Caco-2 (cell line): ENCODE data around the gene GJD3. TPM values are rescaled to one million over a fixed set of nuclear protein-coding genes. Genes with fewer than 3 reads are reported as not detected.

Source experiments
- BruUV-seq: library from RNA; stranded (reverse); fragments of 400-500 nt; replicated peaks from 2 replicates; lab custom pipeline; 2021; lab: Mats Ljungman, UMichigan
- CTCF ChIA-PET: fragments of 300-600 bp; sonication (Branson Sonifier 250); formaldehyde crosslinking; loops from one replicate; lab custom pipeline; 2022; ENCODE audit warnings: antibody characterized with exemption; lab: Charles Lee
- POLR2A ChIA-PET: fragments of 300-600 bp; sonication (Branson Sonifier 250); formaldehyde crosslinking; loops from one replicate; lab custom pipeline; 2022; ENCODE audit warnings: antibody characterized with exemption; lab: Charles Lee
- DNase-seq, 2 experiments: peaks; one replicate each; pipeline versions ENCODE4 v3.0.0 to v3.0.0-alpha.2; 2020 to 2022
- H3K27me3 ChIP-seq: replicated peaks from 2 replicates; pipeline ENCODE4 v1.6.0; 2011; ENCODE audit warnings: low read length; ENCODE audit not compliant: control insufficient read depth, insufficient read depth
- H3K36me3 ChIP-seq: 2 replicates; pipeline ENCODE4 v1.5.1; 2011; ENCODE audit warnings: low read length; ENCODE audit not compliant: control insufficient read depth, insufficient read depth
- H3K4me1 ChIP-seq: fragments of 250-450 bp; sonication (Bioruptor Pico); 2 replicates; pipeline ENCODE4 v1.5.1; 2020; ENCODE audit warnings: mild to moderate bottlenecking
- H3K4me3 ChIP-seq: 2 replicates; pipeline ENCODE4 v1.5.1; 2011; ENCODE audit warnings: low read depth, mild to moderate bottlenecking, control low read depth, low read length
- H3K9me3 ChIP-seq: fragments of 250-450 bp; sonication (Bioruptor Pico); 2 replicates; pipeline ENCODE4 v1.5.1; 2020; ENCODE audit warnings: mild to moderate bottlenecking, moderate library complexity
- H3K27ac Mint-ChIP-seq: one replicate; pipeline ENCODE4 v1.8.0; 2022; ENCODE audit warnings: mixed read lengths; ENCODE audit not compliant: unreplicated experiment
- H3K27me3 Mint-ChIP-seq: one replicate; pipeline ENCODE4 v1.8.0; 2022; ENCODE audit warnings: mixed read lengths; ENCODE audit not compliant: insufficient read depth, unreplicated experiment
- H3K36me3 Mint-ChIP-seq: one replicate; pipeline ENCODE4 v1.8.0; 2022; ENCODE audit warnings: mild to moderate bottlenecking, mixed read lengths; ENCODE audit not compliant: insufficient read depth, unreplicated experiment
- H3K4me1 Mint-ChIP-seq: one replicate; pipeline ENCODE4 v1.8.0; 2022; ENCODE audit warnings: low read depth, mixed read lengths; ENCODE audit not compliant: unreplicated experiment
- H3K4me3 Mint-ChIP-seq: one replicate; pipeline ENCODE4 v1.8.0; 2022; ENCODE audit warnings: mild to moderate bottlenecking, moderate library complexity, mixed read lengths; ENCODE audit not compliant: unreplicated experiment
- H3K9me3 Mint-ChIP-seq: one replicate; pipeline ENCODE4 v1.8.0; 2022; ENCODE audit warnings: mixed read lengths; ENCODE audit not compliant: unreplicated experiment
- intact Hi-C: fragments of 100-400 bp; cut with micrococcal nuclease; formaldehyde crosslinking; loops from one replicate; pipeline ENCODE4 v1.10.0; 2022; ENCODE audit not compliant: unreplicated experiment
- total RNA-seq: library from RNA; stranded (reverse); gene quantifications from 2 replicates; pipeline ENCODE4 v1.2.3, GENCODE V29; 2022
- TF ChIP-seq, protein P1 (sequence below), 2 experiments: fragments of 200-600 bp in 1 of 2; IDR thresholded peaks; 1 replicate in 1 of 2; 2 replicates in 1 of 2; pipeline versions ENCODE4 v1.5.1 to v1.8.0; 2011 to 2022; ENCODE audit warnings: antibody characterized with exemption in 1 of 2, control low read depth in 1 of 2, inconsistent platforms in 1 of 2, low read depth in 1 of 2, low read length in 1 of 2, mild to moderate bottlenecking in 1 of 2, moderate library complexity in 1 of 2; ENCODE audit not compliant: insufficient read depth in 1 of 2, severe bottlenecking in 1 of 2, unreplicated experiment in 1 of 2

Gene GJD3
- total RNA-seq, 1 experiment from 2014 or later = not detected

DNA sequence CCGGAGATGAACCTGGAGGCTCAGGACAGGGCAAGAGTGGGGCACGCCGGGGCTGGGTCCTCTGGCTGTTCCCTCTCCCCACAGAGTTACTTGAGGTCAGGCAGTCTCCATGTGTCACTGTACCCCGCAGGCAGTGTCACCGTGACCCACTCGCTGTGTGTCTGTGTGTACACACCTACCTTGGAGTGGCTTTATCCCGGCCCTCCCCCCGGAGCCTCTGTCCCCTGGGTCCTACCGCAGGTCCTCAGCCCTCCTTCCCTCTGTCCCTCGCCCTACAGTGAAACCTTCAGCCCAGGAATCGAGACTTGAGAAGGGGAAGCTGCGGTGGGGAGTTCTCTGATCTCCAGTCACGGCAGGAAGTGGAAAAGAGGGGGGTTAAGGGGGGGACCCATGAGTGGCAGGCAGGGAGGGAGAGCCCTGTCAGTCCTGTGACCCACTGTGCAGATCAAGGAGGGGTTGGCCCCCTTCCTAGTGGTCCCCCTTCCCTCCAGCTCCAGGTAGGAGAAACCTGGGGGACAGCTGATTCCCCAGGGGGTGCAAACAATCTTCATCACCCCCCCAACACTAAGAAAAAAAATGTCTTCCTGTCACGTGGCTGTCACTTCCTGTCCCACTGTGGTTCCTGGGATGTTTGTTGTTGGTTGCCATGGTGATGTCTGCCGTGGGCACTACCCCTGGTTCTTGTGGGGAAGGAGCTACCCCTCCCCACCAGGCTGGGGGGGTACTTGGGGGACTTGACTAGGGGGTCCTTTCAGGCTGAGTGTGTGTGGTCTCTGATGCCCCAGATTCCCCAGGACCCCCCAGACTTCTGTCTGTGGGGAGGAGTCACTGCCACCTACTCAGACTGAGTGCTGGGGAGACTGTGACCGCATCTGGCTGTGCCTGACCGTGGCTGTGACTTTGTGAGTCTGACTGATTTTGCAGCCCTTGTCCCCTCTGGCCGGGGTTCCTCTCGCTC is 41.9 kb downstream of the GJD3 start:
- no peak for DNase-seq
- BruUV-seq = no TSS peak
- Mint-ChIP-seq H3K36me3 (no peaks in the 10 kb centered on the region), H3K4me1 (peaks cover 23% of the 10 kb centered on the region), H3K27ac (no peak overlapping the region), H3K4me3 (no peak overlapping the region), H3K27me3 (no peaks in the 10 kb centered on the region), H3K9me3 (no peaks in the 10 kb centered on the region)
- Histone ChIP-seq H3K27me3 (no peaks in the 10 kb centered on the region), H3K4me1 (peaks cover 17% of the 10 kb centered on the region), H3K36me3 (no peaks in the 10 kb centered on the region), H3K4me3 (no peak overlapping the region), H3K9me3 (no peaks in the 10 kb centered on the region)
- TF ChIP-seq, protein P1, sequence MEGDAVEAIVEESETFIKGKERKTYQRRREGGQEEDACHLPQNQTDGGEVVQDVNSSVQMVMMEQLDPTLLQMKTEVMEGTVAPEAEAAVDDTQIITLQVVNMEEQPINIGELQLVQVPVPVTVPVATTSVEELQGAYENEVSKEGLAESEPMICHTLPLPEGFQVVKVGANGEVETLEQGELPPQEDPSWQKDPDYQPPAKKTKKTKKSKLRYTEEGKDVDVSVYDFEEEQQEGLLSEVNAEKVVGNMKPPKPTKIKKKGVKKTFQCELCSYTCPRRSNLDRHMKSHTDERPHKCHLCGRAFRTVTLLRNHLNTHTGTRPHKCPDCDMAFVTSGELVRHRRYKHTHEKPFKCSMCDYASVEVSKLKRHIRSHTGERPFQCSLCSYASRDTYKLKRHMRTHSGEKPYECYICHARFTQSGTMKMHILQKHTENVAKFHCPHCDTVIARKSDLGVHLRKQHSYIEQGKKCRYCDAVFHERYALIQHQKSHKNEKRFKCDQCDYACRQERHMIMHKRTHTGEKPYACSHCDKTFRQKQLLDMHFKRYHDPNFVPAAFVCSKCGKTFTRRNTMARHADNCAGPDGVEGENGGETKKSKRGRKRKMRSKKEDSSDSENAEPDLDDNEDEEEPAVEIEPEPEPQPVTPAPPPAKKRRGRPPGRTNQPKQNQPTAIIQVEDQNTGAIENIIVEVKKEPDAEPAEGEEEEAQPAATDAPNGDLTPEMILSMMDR (IDR thresholded peaks at IDR 0.05; ENCODE audit: insufficient read depth in 1 of 2, low read depth in 1 of 2, low read length in 1 of 2, severe bottlenecking in 1 of 2, unreplicated experiment in 1 of 2) = no peak
- intact Hi-C loops = no loop called here
- ChIA-PET CTCF (no interaction called here), POLR2A (no interaction called here)

DNA sequence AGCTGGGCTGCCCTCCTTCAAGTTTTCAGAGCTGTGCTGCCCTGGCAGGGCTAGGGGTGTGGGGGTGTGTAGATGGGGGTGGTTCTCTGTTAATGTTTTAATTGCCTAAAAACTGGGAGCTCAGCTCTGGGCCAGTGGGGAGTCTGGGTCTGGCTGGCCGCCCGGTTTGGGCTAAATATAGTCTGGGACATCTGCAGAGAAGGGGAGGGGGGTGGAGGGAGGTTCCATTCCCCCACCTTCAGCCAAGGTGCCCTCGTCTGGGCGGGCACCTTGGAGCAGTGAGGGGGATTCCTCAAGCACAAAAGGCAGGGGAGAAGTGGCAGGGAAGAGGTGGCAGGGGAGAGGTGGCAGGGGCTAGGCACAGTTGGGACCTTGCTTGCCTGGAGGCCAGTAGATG is 42.6 kb downstream of the GJD3 start:
- H3K36me3 ChIP-seq = no peaks in the 10 kb centered on the region
- H3K36me3 Mint-ChIP-seq = no peaks in the 10 kb centered on the region
- H3K27ac Mint-ChIP-seq = no peak overlapping the region
- peaks cover 21% of the 10 kb centered on the region for H3K4me1 Mint-ChIP-seq
- H3K9me3 ChIP-seq = no peaks in the 10 kb centered on the region
- BruUV-seq = no TSS peak
- ChIA-PET POLR2A (no interaction called here), CTCF (no interaction called here)
- peaks cover 17% of the 10 kb centered on the region for H3K4me1 ChIP-seq
- H3K9me3 Mint-ChIP-seq = no peaks in the 10 kb centered on the region
- H3K4me3 Mint-ChIP-seq = no peak overlapping the region
- intact Hi-C loops = no loop called here
- no peaks in the 10 kb centered on the region for H3K27me3 ChIP-seq
- no peak for DNase-seq
- no peak overlapping the region for H3K4me3 ChIP-seq
- TF ChIP-seq, protein P1 (IDR thresholded peaks at IDR 0.05; ENCODE audit: insufficient read depth in 1 of 2, low read depth in 1 of 2, low read length in 1 of 2, severe bottlenecking in 1 of 2, unreplicated experiment in 1 of 2) = no peak
- H3K27me3 Mint-ChIP-seq = no peaks in the 10 kb centered on the region

DNA sequence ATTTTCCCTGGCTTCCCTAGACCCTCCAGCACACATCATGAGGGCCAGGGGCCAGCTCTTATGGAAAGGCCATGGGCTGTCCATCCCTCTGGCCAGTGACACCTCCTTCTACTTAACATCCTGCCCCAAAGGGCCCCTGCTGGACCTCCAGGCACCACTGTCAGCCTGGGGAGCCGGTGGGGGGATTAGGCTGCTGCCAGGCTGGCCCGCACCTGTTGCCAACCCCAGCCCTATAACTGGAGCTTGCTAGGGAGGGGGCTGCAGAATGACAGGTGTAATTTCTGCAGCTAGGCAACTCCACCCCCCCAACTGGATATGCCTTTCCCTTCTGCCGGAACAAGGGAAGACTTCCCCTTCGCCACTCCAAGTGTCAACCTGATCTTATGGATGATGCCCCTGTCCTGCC is 43.0 kb downstream of the GJD3 start:
- no peak overlapping the region for H3K27ac Mint-ChIP-seq
- POLR2A ChIA-PET = interaction anchor here (0.5 kb wide), 1 partner anchor 153 kb away, joined by 3 read pairs; no protein-coding TSS in a partner anchor
- no peaks in the 10 kb centered on the region for H3K36me3 Mint-ChIP-seq

More for the DNA sequence above, 43.0 kb downstream of the GJD3 start:
- no peaks in the 10 kb centered on the region for H3K9me3 ChIP-seq
- TF ChIP-seq, protein P1 (IDR thresholded peaks at IDR 0.05; ENCODE audit: insufficient read depth in 1 of 2, low read depth in 1 of 2, low read length in 1 of 2, severe bottlenecking in 1 of 2, unreplicated experiment in 1 of 2) = no peak
- no peak for DNase-seq
- intact Hi-C loops = no loop called here
- H3K27me3 Mint-ChIP-seq = no peaks in the 10 kb centered on the region
- no peaks in the 10 kb centered on the region for H3K27me3 ChIP-seq
- H3K36me3 ChIP-seq = no peaks in the 10 kb centered on the region
- no peak overlapping the region for H3K4me3 Mint-ChIP-seq
- peaks cover 20% of the 10 kb centered on the region for H3K4me1 Mint-ChIP-seq
- no peak overlapping the region for H3K4me3 ChIP-seq
- H3K4me1 ChIP-seq = peaks cover 15% of the 10 kb centered on the region
- BruUV-seq = no TSS peak
- no peaks in the 10 kb centered on the region for H3K9me3 Mint-ChIP-seq
- CTCF ChIA-PET = no interaction called here
